ENCODE measurements around the gene EML2. TPM values are rescaled to one million over a fixed set of nuclear protein-coding genes. Genes with fewer than 3 reads are reported as not detected.

Gene EML2
- polyA plus RNA-seq, 1 donor from 2014 or later = 18.9 TPM

DNA sequence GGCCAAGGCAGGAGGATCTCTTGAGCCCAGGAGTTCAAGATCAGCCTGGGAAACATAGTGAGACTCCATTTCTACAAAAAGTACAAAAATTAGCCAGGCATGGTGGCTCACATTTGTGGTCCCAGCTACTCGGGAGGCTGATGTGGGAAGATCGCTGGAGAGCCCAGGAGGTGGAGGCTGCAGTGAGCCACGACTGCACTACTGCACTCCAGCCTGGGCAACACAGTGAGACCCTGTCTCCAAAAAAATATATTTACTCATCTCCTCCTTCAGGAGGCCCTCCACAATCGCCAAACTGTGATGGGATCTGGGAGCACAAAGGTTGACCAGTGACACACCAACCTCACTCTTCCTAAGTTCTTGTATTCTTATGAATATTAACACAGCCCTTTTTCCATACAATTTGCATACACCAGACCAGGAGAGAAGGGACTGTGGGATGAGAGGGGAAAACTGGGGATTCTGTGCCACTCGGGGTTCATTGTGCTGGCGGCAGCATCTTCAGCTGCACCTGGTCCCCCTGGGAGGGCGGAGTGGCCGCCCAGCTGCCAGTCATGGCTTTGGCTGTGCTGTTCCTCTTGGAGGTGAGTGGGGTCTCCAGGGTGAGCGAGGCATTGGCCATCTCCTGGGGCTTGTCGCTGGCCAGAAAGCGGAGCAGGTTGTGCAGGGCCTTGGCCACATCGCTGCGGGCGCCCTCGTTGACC is 48.7 kb downstream of the EML2 start:
- TF ChIP-seq EP300 (conservative IDR thresholded peaks at IDR 0.05; ENCODE audit: poor library complexity, severe bottlenecking) (no peak), POLR2AphosphoS5 (IDR thresholded peaks at IDR 0.05) (no peak), EZH2 (IDR thresholded peaks at IDR 0.05; ENCODE audit: borderline replicate concordance, insufficient read depth, low read length, poor library complexity, severe bottlenecking) (no peak), MXI1 (conservative IDR thresholded peaks at IDR 0.05; ENCODE audit: poor library complexity, severe bottlenecking) (no peak), SMC3 (conservative IDR thresholded peaks at IDR 0.05; ENCODE audit: poor library complexity) (no peak), TAF1 (IDR thresholded peaks at IDR 0.05; ENCODE audit: low read depth) (no peak), RAD21 (conservative IDR thresholded peaks at IDR 0.05) (no peak)
- TF ChIP-seq, protein P1, sequence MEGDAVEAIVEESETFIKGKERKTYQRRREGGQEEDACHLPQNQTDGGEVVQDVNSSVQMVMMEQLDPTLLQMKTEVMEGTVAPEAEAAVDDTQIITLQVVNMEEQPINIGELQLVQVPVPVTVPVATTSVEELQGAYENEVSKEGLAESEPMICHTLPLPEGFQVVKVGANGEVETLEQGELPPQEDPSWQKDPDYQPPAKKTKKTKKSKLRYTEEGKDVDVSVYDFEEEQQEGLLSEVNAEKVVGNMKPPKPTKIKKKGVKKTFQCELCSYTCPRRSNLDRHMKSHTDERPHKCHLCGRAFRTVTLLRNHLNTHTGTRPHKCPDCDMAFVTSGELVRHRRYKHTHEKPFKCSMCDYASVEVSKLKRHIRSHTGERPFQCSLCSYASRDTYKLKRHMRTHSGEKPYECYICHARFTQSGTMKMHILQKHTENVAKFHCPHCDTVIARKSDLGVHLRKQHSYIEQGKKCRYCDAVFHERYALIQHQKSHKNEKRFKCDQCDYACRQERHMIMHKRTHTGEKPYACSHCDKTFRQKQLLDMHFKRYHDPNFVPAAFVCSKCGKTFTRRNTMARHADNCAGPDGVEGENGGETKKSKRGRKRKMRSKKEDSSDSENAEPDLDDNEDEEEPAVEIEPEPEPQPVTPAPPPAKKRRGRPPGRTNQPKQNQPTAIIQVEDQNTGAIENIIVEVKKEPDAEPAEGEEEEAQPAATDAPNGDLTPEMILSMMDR (IDR thresholded peaks at IDR 0.05; ENCODE audit: poor library complexity, severe bottlenecking) = no peak
- TF ChIP-seq, protein P2, sequence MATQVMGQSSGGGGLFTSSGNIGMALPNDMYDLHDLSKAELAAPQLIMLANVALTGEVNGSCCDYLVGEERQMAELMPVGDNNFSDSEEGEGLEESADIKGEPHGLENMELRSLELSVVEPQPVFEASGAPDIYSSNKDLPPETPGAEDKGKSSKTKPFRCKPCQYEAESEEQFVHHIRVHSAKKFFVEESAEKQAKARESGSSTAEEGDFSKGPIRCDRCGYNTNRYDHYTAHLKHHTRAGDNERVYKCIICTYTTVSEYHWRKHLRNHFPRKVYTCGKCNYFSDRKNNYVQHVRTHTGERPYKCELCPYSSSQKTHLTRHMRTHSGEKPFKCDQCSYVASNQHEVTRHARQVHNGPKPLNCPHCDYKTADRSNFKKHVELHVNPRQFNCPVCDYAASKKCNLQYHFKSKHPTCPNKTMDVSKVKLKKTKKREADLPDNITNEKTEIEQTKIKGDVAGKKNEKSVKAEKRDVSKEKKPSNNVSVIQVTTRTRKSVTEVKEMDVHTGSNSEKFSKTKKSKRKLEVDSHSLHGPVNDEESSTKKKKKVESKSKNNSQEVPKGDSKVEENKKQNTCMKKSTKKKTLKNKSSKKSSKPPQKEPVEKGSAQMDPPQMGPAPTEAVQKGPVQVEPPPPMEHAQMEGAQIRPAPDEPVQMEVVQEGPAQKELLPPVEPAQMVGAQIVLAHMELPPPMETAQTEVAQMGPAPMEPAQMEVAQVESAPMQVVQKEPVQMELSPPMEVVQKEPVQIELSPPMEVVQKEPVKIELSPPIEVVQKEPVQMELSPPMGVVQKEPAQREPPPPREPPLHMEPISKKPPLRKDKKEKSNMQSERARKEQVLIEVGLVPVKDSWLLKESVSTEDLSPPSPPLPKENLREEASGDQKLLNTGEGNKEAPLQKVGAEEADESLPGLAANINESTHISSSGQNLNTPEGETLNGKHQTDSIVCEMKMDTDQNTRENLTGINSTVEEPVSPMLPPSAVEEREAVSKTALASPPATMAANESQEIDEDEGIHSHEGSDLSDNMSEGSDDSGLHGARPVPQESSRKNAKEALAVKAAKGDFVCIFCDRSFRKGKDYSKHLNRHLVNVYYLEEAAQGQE (IDR thresholded peaks at IDR 0.05; ENCODE audit: borderline replicate concordance) = no peak
- no peak overlapping the region for H3K4me3 ChIP-seq (ENCODE audit: low read length)
- no peak overlapping the region for H3K27ac ChIP-seq (ENCODE audit: low read length)
- no peaks in the 10 kb centered on the region for H4K20me1 ChIP-seq (ENCODE audit: insufficient read depth)
- H3K9me3 ChIP-seq (ENCODE audit: low read length) = no peaks in the 10 kb centered on the region
- H3K9ac ChIP-seq (ENCODE audit: low read length) = no peak overlapping the region
- H3K27me3 ChIP-seq (ENCODE audit: insufficient read depth, low read depth, low read length) = peaks cover 25% of the 10 kb centered on the region
- H3K4me2 ChIP-seq (ENCODE audit: low read length) = no peak overlapping the region
- H3K79me2 ChIP-seq (replicated peaks; ENCODE audit: insufficient read depth, low read length) = no peaks in the 10 kb centered on the region
- H2AFZ ChIP-seq (ENCODE audit: low read depth, low read length) = no peak overlapping the region
- H3F3A ChIP-seq (ENCODE audit: insufficient read depth, low read length, poor library complexity, severe bottlenecking) = no peaks in the 10 kb centered on the region
- H3K36me3 ChIP-seq (ENCODE audit: insufficient read depth, low read length) = no peaks in the 10 kb centered on the region
- H3K9me2 ChIP-seq (ENCODE audit: insufficient read depth, low read length) = no peaks in the 10 kb centered on the region

DNA sequence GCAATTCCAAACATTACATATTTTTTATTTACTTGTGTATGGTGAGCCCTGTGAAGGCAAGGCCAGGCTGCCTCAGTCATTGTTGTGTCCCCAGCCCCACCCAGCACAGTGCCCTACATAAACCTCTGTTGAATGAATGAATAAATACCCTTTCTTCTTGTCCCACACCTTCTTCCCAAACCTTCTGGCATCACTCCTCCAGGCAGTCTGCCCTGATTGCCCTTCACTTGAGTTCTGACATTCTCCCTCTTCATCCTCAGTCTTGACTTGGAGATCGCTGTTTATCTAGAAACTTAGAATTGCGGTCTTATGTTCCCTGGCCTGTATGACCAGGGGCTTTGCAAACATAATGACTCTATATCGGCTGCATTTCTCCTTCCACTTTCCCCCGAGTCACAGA is 49.4 kb downstream of the EML2 start:
- Histone ChIP-seq H3K9ac (ENCODE audit: low read length) (no peak overlapping the region), H3F3A (ENCODE audit: insufficient read depth, low read length, poor library complexity, severe bottlenecking) (no peaks in the 10 kb centered on the region), H3K9me3 (ENCODE audit: low read length) (no peaks in the 10 kb centered on the region), H3K36me3 (ENCODE audit: insufficient read depth, low read length) (no peaks in the 10 kb centered on the region), H3K79me2 (replicated peaks; ENCODE audit: insufficient read depth, low read length) (no peaks in the 10 kb centered on the region), H2AFZ (ENCODE audit: low read depth, low read length) (no peak overlapping the region), H3K4me2 (ENCODE audit: low read length) (no peak overlapping the region), H3K27ac (ENCODE audit: low read length) (no peak overlapping the region), H3K27me3 (ENCODE audit: insufficient read depth, low read depth, low read length) (peaks cover 22% of the 10 kb centered on the region), H4K20me1 (ENCODE audit: insufficient read depth) (no peaks in the 10 kb centered on the region), H3K9me2 (ENCODE audit: insufficient read depth, low read length) (no peaks in the 10 kb centered on the region), H3K4me3 (ENCODE audit: low read length) (no peak overlapping the region)
- TF ChIP-seq RAD21 (conservative IDR thresholded peaks at IDR 0.05) (no peak), SMC3 (conservative IDR thresholded peaks at IDR 0.05; ENCODE audit: poor library complexity) (no peak), TAF1 (IDR thresholded peaks at IDR 0.05; ENCODE audit: low read depth) (no peak), EP300 (conservative IDR thresholded peaks at IDR 0.05; ENCODE audit: poor library complexity, severe bottlenecking) (no peak), EZH2 (IDR thresholded peaks at IDR 0.05; ENCODE audit: borderline replicate concordance, insufficient read depth, low read length, poor library complexity, severe bottlenecking) (no peak), POLR2AphosphoS5 (IDR thresholded peaks at IDR 0.05) (no peak), MXI1 (conservative IDR thresholded peaks at IDR 0.05; ENCODE audit: poor library complexity, severe bottlenecking) (no peak)
- TF ChIP-seq, protein P2 (IDR thresholded peaks at IDR 0.05; ENCODE audit: borderline replicate concordance) = no peak
- TF ChIP-seq, protein P1 (IDR thresholded peaks at IDR 0.05; ENCODE audit: poor library complexity, severe bottlenecking) = no peak

Measured in neural cell (in vitro differentiated cells).